Stomach (tissue), 9 donors: Measurements from ENCODE around the gene ARHGAP22. TPM values are rescaled to one million over a fixed set of nuclear protein-coding genes. Genes with fewer than 3 reads are reported as not detected.

Experiments
- DNase-seq, 2 donors: peaks; one replicate each; pipeline versions ENCODE4 v3.0.0 to v3.0.0-alpha.2; 2013 to 2019
- H3K27ac ChIP-seq, 5 donors: fragments of 200-600 bp in 4 of 5; sonication (generic) in 4 of 5; one replicate each; pipeline ENCODE4 v1.5.1; 2013 to 2019; ENCODE audit warnings: mild to moderate bottlenecking in 1 of 5, moderate library complexity in 1 of 5
- H3K27me3 ChIP-seq, 3 donors: fragments of 200-600 bp; sonication (generic); one replicate each; pipeline ENCODE4 v1.5.1; 2017 to 2019; ENCODE audit warnings: mixed run types in 1 of 3
- H3K36me3 ChIP-seq, 4 donors: fragments of 200-600 bp; sonication (generic); 1 replicate in 3 of 4; 2 replicates in 1 of 4; pipeline ENCODE4 v1.5.1; 2016 to 2019
- H3K4me1 ChIP-seq, 4 donors: fragments of 200-600 bp; sonication (generic); one replicate each; pipeline ENCODE4 v1.5.1; 2016 to 2019
- H3K4me3 ChIP-seq, 4 donors: fragments of 200-600 bp; sonication (generic) in 3 of 4; one replicate each; pipeline ENCODE4 v1.5.1; 2016 to 2019; ENCODE audit warnings: mild to moderate bottlenecking in 1 of 4
- H3K9me3 ChIP-seq, 4 donors: fragments of 200-600 bp; sonication (generic); one replicate each; pipeline ENCODE4 v1.5.1; 2016 to 2019
- CTCF ChIP-seq, 7 experiments: fragments of 450-650 bp in 4 of 7; fragments of 200-600 bp in 3 of 7; sonication (generic) in 3 of 7; IDR thresholded peaks; one replicate each; pipeline ENCODE4 v1.5.1; 2016 to 2019; ENCODE audit warnings: antibody characterized with exemption in 7 of 7, control low read depth in 2 of 7, mild to moderate bottlenecking in 1 of 7
- EP300 ChIP-seq: sonication (generic); formaldehyde crosslinking; IDR thresholded peaks from one replicate; pipeline ENCODE4 v1.6.1; 2017; ENCODE audit warnings: antibody characterized with exemption
- POLR2A ChIP-seq, 4 donors: fragments of 450-650 bp; IDR thresholded peaks; one replicate each; pipeline ENCODE4 v1.6.1; 2016; ENCODE audit warnings: antibody characterized with exemption in 4 of 4, control low read depth in 2 of 4, mild to moderate bottlenecking in 1 of 4, moderate library complexity in 1 of 4
- POLR2AphosphoS5 ChIP-seq, 3 donors: sonication (generic); formaldehyde crosslinking; IDR thresholded peaks; one replicate each; pipeline ENCODE4 v1.6.1; 2016; ENCODE audit warnings: antibody characterized with exemption in 3 of 3
- WGBS, 5 donors: extraction: QIAGEN DNeasy Blood & Tissue Kit in 3 of 5; methylation state at CpG; one replicate each; pipeline versions ENCODE4 v1.1.5 to v1.1.7; 2013 to 2018; 5-methylcytosine and 5-hydroxymethylcytosine counted together
- intact Hi-C: fragments of 100-400 bp; cut with DNase I; formaldehyde crosslinking; loops from one replicate; pipeline ENCODE4 v1.15.1; 2023; ENCODE audit warnings: low total_unique reads
- polyA plus RNA-seq, 3 donors: library from polyadenylated mRNA; stranded (reverse); fragments of 200-250 nt; gene quantifications; one replicate each; pipeline ENCODE4 v1.2.3, GENCODE V29; 2013
- total RNA-seq, 5 donors: library from RNA; depleted of rRNA; stranded (reverse); fragments of >200 nt; gene quantifications; one replicate each; pipeline versions ENCODE4 v1.1.0 to v1.2.3, GENCODE V29; 2014 to 2016
- donor health status: healthy with polysubstance abuse.
- donor health status: Bipolar disorder and iron deficiency.
- donor health status: healthy.

ARHGAP22 gene
- total and polyA plus RNA-seq, 8 donors, result 1.3 to 28.6 (median 2.2) TPM; not detected in 1

DNA sequence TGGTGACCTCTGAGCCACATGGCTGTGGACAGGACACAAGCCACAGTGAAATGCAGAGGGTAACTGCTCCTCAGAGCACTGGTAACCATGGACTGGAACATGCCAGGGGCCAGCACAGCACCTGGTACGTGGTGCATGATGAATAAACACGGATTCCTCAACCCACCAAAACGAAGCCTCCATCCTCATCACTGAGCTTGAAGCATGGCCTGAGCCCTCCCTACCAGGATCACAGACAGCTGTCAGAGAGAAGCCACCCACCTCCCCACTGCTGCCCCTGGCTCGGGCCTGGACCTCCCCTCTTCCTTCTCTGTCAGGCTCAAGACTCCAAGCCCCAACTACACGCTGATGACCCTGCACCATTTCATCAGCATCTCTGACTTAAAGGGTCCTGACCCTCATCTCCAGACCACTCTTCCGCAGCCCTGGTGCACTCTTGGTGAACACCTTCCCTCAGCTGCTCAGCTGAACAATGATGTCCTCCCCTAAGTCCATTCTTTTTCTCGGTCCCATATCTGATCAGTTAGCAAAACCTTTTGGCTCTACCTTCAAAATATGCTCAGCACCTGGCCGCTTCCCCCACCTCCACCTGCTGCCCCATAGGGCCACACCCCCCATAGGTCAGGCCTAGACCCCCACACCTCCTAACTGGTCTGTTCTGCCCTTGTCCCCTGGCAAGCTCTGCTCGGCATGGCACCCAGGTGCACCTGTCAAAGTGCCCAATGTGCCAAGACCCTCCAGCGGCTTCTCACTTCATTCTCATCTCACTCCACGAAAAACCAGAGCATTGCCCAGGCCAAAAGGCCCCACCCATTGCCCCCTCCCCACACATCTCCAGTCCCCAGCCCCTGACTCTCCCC, 157.3 kb downstream of the ARHGAP22 start:
- Histone ChIP-seq H3K27ac (no peak overlapping the region), H3K9me3 (no peaks in the 10 kb centered on the region), H3K4me1 (no peaks in the 10 kb centered on the region), H3K27me3 (peaks cover 0 to 14% (median 0%) of the 10 kb centered on the region in 3 donors), H3K4me3 (no peak overlapping the region), H3K36me3 (no peaks in the 10 kb centered on the region)
- TF ChIP-seq POLR2AphosphoS5 (IDR thresholded peaks at IDR 0.05), result no peak
- no peak for TF ChIP-seq POLR2A (IDR thresholded peaks at IDR 0.05)
- no peak for TF ChIP-seq EP300
- TF ChIP-seq CTCF (IDR thresholded peaks at IDR 0.05), result no peak
- DNase-seq, result peak in 1 of 2 donors; percentile 22
- intact Hi-C loops, result no loop called here
- 82 to 90% (median 87%) methylated on average over 10 to 11 of the region's 11 CpGs for WGBS, 5 donors

DNA sequence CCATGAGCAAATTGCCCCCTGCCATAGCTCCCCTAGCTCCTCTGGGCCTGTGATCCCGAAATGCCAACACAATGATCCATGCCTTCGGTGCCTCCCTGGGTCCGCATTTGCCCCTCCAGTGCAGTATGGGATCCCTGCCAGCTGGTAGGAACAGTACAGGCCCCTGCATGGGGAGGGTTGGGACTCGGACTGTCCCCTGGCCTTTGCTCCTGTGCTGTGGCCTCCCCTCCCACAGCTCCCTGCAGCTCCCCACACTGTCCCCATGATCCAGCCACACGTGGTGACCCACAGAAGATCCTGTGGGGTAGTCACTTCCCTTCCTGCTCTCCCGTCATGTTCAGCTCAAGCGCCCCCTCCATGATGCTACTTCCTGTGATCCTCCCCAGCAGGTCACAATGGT, 158.1 kb downstream of the ARHGAP22 start:
- 77 to 90% (median 84%) methylated on average over 3 to 7 of the region's 7 CpGs for WGBS, 5 donors
- Histone ChIP-seq H3K27ac (no peak overlapping the region), H3K36me3 (no peaks in the 10 kb centered on the region), H3K4me1 (no peaks in the 10 kb centered on the region), H3K27me3 (peaks cover 0 to 14% (median 0%) of the 10 kb centered on the region in 3 donors), H3K9me3 (no peaks in the 10 kb centered on the region), H3K4me3 (no peak overlapping the region)
- intact Hi-C loops, result no loop called here
- TF ChIP-seq POLR2A (IDR thresholded peaks at IDR 0.05) (no peak), POLR2AphosphoS5 (IDR thresholded peaks at IDR 0.05) (no peak), CTCF (IDR thresholded peaks at IDR 0.05) (no peak), EP300 (no peak)
- DNase-seq, result peak in 1 of 2 donors; percentile 21

- Histone ChIP-seq H3K4me1 (no peaks in the 10 kb centered on the region), H3K9me3 (no peaks in the 10 kb centered on the region), H3K36me3 (no peaks in the 10 kb centered on the region), H3K27ac (no peak overlapping the region), H3K27me3 (peaks cover 0 to 14% (median 0%) of the 10 kb centered on the region in 3 donors), H3K4me3 (no peak overlapping the region)
- no peak for DNase-seq
- no peak for TF ChIP-seq POLR2AphosphoS5 (IDR thresholded peaks at IDR 0.05)
- no peak for TF ChIP-seq CTCF (IDR thresholded peaks at IDR 0.05)
- TF ChIP-seq EP300, result no peak
- no peak for TF ChIP-seq POLR2A (IDR thresholded peaks at IDR 0.05)
- intact Hi-C loops, result no loop called here
- 78 to 90% (median 83%) methylated on average over 6 to 7 of the region's 7 CpGs for WGBS, 5 donors
These were observed 158.9 kb downstream of the ARHGAP22 start for GRCh38 chr10:48445932-48446331.

- no peak overlapping the region for H3K27ac ChIP-seq
- WGBS, 5 donors, result 69 to 81% (median 76%) methylated on average over 17 to 20 of the region's 20 CpGs
- peaks cover 0 to 10% (median 0%) of the 10 kb centered on the region in 3 donors for H3K27me3 ChIP-seq
- DNase-seq, result peak; percentile 25 to 48
- H3K4me1 ChIP-seq, result no peaks in the 10 kb centered on the region
- H3K4me3 ChIP-seq, result no peak overlapping the region
- no peaks in the 10 kb centered on the region for H3K9me3 ChIP-seq
- no peak for TF ChIP-seq EP300
- TF ChIP-seq POLR2AphosphoS5 (IDR thresholded peaks at IDR 0.05), result no peak
- no peak for TF ChIP-seq CTCF (IDR thresholded peaks at IDR 0.05)
- TF ChIP-seq POLR2A (IDR thresholded peaks at IDR 0.05), result no peak
- intact Hi-C loops, result no loop called here
- H3K36me3 ChIP-seq, result no peaks in the 10 kb centered on the region
These were observed 159.7 kb downstream of the ARHGAP22 start for GRCh38 chr10:48444861-48445841.
